ENCODE data around the gene LILRA6.
"Not testable (repeated sequence)": the region's sequence is repeated elsewhere in the genome, so short reads cannot be mapped to it uniquely, and the experiment has no call there.

LILRA6 gene

DNA sequence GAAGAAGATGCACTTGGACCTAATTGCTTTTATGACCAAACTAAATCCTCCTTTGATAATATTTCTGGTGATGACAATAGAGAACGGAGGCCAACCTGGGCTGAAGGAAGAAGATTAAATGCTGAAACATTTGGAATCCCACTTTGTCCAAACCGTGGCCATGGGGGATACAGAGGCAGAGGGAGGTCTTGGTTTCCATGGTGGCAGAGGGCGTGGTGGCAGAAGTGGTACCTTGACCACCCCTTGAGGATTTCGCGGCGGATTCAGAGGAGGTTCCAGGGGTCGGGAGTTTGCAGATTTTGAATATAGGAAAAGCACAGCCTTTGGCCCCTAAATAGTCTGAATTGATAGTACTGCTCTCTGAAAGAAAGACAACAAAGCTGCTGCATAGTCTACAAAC lies 12.6 kb downstream of the LILRA6 start:
- no peak for FAIRE-seq
- no peak for TF ChIP-seq POLR2A (IDR thresholded peaks at IDR 0.05; ENCODE audit: low read depth, low read length)
- no peak for DNase-seq (ENCODE audit: insufficient read length, low spot score)

DNA sequence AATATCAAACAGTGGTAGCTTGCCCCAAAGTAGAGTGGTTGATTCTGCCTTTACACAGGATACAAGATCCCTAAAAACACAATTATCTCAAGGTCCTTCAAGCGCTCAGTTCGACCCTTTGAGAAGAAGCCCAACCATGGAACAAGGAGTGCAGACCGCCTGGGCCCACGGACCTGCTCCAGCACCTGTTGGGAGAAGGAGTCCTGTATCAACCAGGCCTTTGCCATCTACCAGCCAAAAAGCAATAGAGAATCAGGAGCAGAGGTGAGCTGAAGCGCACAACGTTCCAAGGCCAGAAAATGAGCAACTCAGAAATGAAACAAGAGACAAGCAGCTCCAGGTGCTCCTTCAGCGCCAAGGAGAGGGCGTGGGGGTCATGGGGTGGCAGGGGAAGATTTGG lies 13.4 kb downstream of the LILRA6 start:
- TF ChIP-seq POLR2A (IDR thresholded peaks at IDR 0.05; ENCODE audit: low read depth, low read length) = no peak
- FAIRE-seq = no peak
- no peak for DNase-seq (ENCODE audit: insufficient read length, low spot score)

DNA sequence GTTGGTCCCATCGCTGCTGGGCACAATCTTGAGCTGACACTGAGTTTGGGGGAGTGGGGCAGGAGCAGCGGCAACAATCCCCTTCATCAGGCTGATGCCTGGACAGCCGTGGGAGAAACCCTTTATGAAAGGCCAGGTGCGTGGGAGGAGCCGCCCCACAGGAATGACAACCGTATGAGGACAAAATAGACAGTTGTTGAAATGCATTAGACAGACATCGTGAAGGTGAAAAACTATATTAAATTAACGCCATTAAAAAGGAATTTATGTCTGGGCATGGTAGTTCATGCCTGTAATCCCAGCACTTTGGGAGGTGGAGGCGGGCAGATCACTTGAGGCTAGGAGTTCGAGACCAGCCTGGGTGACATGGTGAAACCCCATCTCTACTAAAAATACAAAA lies 18.0 kb downstream of the LILRA6 start:
- DNase-seq (ENCODE audit: insufficient read length, low spot score); FAIRE-seq: not testable (repeated sequence)

DNA sequence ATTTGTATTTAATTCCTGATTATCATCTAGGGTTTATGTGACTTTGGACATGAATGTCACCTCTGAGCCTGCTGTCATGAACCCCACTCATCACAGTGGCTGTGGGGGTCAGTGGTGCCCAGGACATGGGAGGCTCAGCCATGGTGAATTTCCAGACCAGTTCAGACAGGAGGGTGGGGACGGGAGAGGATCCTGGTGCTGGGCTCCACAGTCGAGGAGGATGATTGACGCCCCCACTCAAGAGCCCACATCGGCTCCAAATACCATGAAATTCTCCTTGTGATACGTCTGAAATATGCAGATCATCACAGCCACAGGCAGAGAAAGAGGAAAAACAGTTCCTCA lies 18.7 kb downstream of the LILRA6 start:
- not testable (repeated sequence) for FAIRE-seq; DNase-seq (ENCODE audit: insufficient read length, low spot score)

DNA sequence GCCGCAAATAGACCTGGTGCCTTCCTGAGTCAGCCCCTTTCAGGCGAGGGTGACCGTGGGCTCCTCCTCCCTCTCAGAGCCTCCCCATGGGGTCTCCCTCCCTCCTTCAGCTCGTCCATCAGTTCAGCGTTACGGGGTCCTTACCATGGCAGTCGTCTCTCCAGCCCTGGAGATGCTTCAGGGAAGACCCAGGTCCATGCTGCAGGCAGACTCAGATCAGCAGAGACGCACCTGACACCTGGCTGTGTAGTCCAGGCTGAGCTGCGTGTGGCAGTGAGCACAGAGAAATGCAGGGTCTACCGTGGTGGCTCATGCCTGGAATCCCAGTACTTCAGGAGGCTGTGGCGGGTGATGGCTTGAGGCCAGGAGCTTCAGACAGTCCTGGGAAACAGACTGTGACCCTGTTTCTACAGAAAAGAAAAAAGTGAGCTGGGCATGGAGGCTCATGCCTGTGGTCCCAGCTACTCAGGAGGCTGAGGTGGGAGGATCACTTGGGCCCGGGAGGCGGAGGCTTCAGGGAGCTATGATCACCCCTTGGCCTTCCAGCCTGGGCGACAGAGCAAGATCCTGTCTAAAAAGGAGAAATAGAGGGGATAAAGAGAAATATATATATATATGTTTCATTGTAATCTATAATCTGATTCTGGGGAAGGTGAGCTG lies 19.2 kb downstream of the LILRA6 start:
- DNase-seq (ENCODE audit: insufficient read length, low spot score); FAIRE-seq: not testable (repeated sequence)

DNA sequence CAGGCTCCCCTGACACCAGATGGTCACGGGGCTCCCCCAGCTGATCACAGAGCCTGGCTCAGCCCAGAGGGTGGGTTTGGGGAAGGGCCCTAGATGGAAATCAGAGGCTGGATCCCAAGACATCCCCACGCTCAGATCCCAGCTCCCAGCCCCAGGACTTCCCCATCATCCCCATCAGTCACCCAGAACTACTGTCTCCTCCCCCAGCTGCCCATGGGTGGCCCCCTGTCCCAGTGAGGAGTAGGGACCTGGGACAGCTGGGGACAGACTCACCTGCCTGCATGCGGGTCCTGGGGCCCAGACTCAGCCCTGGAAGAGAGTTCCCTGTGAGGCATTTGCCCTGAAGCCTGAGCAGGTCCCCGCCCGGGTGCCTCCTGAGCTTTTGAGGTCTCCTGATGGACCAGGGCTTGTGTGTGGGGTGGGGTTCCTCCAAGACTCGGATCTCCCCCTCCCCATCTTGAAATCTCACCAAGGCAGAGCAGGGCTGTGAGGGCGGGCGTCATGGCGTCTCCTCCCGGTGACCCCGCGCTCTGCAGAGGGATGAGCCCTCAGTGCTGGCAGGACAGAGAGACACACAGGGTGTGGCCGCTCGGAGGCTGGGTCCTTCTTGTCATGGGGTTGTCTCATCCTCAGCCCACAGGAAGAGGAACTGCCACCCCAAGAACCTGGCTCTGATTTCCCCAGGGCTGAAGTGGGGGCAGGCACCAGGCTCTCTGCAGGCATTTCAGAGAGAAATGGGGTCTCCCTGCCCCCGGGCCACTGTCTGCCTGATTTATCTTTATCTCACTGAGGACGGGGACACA lies 19.9 kb downstream of the LILRA6 start, which contains the start of gene LILRB3:
LILRB3 (minus strand) TSS at position 534 of the 803 bp plus-strand sequence; CDS start at position 503, 31 bp downstream.
- not testable (repeated sequence) for DNase-seq (ENCODE audit: insufficient read length, low spot score); FAIRE-seq

DNA sequence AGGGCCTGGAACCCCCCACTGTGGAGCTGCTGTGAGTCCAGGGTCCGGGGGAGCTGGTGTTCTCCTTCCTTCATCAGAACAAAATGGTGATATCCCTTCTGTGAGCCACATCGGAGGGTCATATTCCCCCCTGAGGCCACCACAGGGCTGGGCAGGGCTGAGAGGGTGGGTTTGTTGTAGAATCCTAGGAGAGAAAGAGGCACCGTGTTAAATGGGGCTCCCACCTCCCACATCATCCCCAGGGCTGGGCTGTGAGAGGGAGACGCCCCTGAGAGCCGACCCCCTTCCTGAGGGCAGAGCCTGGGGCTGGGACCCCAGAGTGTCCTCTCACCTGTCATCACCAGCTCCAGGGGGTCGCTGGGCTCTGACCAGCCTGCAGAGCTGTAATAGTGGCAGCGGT lies 20.6 kb downstream of the LILRA6 start:
- not testable (repeated sequence) for DNase-seq (ENCODE audit: insufficient read length, low spot score); FAIRE-seq

DNA sequence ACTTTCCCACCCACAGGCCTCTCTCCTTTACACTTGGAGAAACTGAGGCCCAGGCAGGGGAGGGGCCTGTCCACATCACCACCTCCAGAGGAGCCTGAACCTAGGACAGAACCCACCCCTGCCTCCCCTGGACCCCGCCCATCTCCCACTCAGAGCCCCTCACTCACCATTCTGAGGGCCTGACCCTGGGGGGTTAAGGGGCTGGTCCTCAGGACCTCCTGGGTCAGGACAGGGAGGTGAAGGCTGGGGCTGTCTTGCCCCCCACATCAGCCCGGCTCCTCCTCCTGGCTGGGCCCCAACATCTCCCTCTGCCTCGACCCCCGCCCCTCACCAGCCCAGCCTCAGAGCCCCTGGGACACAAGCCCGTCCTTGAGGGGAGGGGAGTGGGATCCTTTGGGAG lies 22.9 kb downstream of the LILRA6 start:
- not testable (repeated sequence) for DNase-seq (ENCODE audit: insufficient read length, low spot score); FAIRE-seq

DNA sequence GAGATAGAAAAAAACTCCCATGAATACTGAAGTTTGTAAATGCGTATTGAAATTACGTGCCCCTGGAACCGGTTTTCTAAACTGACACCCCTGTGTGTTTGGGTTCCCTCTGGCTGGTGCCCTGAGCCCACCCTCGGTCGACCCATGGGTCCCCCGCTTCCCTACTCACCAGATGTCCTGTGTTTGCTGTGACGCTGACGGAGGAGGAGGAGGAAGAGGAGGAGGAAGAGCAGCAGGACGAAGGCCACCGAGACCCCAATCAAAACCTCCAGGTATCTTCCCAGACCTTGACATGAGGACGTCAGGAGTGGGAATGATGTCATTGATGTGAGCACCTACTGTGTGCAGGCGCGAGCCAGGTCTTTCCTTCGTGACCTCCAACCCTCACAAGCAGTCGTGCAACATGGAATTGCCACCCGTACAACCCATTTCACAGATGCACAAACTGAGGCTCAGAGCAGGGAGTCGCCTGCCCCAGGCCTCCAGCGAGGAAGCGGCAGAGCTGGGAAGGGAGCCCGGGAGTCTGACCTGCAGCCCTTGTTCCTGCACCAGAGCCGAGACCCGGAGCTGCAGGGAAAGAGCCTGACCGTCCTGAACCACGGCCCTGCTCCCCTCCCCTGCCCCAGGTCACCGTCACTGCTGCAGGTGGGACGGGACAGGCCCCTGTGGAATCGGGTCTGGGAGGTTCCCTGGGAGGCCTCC lies 23.5 kb downstream of the LILRA6 start:
- DNase-seq (ENCODE audit: insufficient read length, low spot score) (no peak), FAIRE-seq (no peak)
- TF ChIP-seq POLR2A (IDR thresholded peaks at IDR 0.05; ENCODE audit: low read depth, low read length) = no peak

DNA sequence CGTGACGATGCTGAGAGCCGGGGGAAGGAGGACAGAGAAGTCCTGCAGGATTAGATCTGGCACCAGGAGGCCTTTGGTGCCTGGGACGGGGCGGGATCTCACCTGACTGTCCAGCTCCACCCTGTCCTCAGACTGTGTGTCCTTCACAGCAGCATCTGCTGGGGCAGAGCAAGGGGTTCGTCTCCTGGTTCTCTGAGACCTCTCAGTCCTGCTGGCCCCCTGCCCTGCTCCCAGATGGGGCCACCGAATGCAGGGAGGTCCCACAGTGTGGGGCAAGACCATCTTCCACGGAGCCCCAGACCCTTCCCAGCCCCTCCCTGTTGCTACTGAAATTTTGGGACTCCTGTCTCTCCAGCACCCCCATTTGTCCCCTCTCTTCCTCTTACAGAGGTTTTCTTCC lies 24.3 kb downstream of the LILRA6 start:
- FAIRE-seq (no peak), DNase-seq (ENCODE audit: insufficient read length, low spot score) (no peak)
- no peak for TF ChIP-seq POLR2A (IDR thresholded peaks at IDR 0.05; ENCODE audit: low read depth, low read length)

DNA sequence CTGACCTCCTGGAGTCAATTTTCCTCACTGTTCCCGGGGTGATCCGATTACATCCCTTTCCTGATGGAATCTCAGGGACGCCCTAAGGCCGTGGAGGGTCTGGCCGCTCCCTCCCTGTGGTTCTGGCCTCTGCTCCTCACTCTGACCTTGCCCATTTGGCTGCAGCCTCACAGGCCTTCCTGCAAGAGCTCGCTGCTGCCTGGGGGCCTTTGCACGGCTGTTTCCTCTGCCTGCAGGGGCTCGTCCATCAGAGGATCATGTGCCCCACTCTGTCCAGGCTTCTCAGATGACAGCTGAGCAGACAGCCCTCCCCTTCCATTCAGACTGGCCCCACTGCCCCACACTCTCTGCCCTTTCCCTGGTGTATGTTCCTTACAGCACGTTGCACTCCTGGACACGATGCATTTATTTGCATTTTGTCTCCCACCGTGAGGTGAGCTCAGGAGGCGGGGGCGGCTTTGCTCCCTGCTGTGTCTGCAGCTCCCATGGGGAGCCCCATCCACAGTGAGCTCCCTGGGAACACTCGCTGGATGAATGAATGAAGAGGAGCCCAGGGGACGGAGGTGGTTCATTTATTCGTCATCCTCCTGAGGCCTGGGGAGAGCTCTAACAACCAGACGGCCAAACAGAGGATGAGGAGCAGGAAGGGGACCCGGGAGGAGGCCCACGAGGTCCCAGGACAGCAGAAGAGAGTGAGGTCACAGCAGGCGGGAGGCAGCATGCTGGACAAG lies 24.9 kb downstream of the LILRA6 start:
- DNase-seq (ENCODE audit: insufficient read length, low spot score); FAIRE-seq: not testable (repeated sequence)

DNA sequence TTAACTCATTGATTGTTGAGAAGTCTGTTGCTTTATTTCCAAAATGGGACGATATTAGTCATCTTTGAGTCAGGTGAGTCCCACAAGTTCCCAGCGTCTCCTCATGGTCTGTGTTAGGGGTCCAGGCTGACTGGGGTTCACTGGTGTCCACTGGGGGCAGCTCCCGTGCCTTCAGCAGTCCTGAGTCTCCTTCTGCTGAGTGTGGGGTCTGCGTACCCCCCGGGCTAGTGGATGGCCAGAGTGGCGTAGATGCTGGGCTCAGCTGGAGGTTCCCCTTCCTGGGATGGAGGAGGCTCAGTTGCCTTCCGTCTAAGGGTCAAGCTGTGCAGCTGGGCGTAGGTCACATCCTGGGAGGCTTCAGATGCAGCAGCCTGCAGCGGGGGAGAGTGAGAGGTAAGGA lies 25.7 kb downstream of the LILRA6 start:
- no peak for TF ChIP-seq POLR2A (IDR thresholded peaks at IDR 0.05; ENCODE audit: low read depth, low read length)
- FAIRE-seq (no peak), DNase-seq (ENCODE audit: insufficient read length, low spot score) (no peak)

DNA sequence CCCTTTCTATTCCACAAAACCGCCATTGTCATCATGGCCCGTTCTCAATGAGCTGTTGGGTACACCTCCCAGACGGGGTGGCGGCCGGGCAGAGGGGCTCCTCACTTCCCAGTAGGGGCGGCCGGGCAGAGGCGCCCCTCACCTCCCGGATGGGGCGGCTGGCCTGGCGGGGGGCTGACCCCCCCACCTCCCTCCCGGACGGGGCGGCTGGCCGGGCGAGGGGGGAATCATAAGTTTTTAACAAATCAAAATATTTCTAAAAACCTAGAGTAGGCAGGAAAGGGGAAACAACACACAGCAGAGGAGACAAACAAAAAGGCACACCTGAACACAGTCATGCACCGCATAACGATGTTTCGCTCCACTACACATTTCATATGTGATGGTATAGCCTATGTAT lies 27.9 kb downstream of the LILRA6 start:
- not testable (repeated sequence) for DNase-seq (ENCODE audit: insufficient read length, low spot score); FAIRE-seq

DNA sequence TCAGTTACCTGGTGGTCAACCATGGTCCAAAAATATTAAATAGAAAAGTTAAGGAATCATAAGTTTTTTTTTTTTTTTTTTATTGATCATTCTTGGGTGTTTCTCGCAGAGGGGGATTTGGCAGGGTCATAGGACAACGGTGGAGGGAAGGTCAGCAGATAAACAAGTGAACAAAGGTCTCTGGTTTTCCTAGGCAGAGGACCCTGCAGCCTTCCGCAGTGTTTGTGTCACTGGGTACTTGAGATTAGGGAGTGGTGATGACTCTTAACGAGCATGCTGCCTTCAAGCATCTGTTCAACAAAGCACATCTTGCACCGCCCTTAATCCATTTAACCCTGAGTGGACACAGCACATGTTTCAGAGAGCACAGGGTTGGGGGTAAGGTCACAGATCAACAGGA lies 28.4 kb downstream of the LILRA6 start:
- DNase-seq (ENCODE audit: insufficient read length, low spot score); FAIRE-seq: not testable (repeated sequence)
